ENCODE results near the gene TRPM7. TPM values are rescaled to one million over a fixed set of nuclear protein-coding genes. Genes with fewer than 3 reads are reported as not detected.
"Not testable (repeated sequence)": the region's sequence is repeated elsewhere in the genome, so short reads cannot be mapped to it uniquely, and the experiment has no call there.

The TRPM7 gene
- total RNA-seq, 1 donor from 2014 or later: 39.4 TPM

DNA sequence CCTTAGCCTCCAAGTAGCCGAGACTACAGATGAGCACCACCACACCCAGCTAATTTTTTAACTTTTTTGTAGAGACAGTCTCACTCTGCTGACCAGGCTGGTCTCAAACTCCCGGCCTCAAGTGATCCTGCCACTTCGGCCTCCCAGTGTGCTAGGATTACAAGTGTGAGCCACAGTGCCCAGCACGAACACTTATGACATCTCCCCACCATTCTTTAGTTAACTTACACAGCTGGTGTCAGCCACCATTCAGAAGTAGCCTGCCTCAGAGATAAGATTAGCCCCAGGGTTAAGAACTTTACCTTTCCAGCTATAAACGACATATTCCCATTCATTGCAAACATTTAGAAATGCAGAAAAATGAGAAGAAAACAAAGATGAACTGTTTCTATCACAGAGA, 58.2 kb downstream of the TRPM7 start:
- DNase-seq: no peak
- Mint-ChIP-seq H3K36me3 (ENCODE audit: low read depth) (peaks cover 43% of the 10 kb centered on the region), H3K27me3 (no peaks in the 10 kb centered on the region), H3K4me3 (no peak overlapping the region), H3K27ac (no peak overlapping the region), H3K4me1 (peaks cover 10% of the 10 kb centered on the region), H3K9me3 (no peaks in the 10 kb centered on the region)
- intact Hi-C loops (cut with micrococcal nuclease): no loop called here

DNA sequence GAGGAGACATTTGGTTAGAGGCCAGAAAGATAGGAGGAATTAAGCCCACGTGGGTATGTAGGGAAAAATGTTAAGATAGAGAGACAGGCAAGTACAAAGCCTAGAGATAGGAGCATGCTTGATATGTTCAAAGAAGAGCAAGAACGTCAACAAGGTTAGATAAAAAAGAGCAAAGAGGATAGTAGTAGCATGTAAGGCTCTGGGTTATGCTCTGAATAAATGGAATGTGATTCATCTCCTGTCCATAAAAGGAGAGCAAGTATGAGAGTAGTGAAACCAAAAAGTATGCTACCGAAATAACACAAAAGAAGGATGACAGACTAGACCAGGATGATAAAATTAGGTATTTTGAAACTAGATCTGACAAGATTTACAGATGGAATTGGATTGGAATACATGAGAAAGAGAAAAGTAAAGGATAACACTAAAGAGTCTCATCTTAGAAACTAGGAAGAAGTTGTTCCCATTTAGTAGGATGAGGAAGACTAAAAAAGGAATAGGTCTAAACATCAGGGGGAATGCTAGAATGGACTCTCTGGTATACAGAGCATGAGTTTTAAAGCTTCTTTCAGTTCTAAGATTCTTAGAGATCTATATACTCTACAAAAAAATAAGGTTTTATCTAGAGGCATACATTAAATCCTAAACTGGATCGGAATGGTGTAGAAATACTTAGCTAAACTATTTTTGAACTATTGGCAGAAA, 59.1 kb downstream of the TRPM7 start:
- Mint-ChIP-seq H3K4me1 (peaks cover 9% of the 10 kb centered on the region), H3K36me3 (ENCODE audit: low read depth) (peaks cover 42% of the 10 kb centered on the region), H3K27ac (peak overlapping the region; percentile 34), H3K27me3 (no peaks in the 10 kb centered on the region), H3K9me3 (no peaks in the 10 kb centered on the region), H3K4me3 (no peak overlapping the region)
- no peak for DNase-seq
- intact Hi-C loops (cut with micrococcal nuclease): no loop called here

DNA sequence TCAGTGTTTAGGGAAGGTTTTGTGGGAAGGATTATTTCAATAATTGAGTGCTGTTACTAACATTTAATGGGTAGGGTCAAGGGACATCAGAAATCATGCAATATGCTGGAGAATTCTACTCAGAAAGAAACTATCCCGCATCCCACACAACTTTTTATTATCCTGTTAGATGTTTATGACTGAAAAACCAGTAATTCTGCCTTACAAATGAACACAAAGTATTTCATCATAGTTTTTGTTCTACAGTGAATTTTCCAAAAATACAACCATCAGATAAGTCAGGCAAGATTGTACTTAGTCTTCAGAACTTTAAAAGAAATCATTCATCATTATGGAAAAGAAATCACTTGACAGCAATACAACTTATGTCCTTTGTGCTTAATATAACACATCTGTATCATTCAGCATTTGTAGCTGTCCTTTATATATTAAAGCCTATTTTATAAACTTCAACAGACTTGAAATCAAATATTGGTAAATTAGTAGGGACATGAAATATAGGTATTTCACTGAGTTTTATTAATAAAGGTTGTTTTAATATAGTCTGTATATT, 61.9 kb downstream of the TRPM7 start:
- H3K27ac Mint-ChIP-seq: no peak overlapping the region

DNA sequence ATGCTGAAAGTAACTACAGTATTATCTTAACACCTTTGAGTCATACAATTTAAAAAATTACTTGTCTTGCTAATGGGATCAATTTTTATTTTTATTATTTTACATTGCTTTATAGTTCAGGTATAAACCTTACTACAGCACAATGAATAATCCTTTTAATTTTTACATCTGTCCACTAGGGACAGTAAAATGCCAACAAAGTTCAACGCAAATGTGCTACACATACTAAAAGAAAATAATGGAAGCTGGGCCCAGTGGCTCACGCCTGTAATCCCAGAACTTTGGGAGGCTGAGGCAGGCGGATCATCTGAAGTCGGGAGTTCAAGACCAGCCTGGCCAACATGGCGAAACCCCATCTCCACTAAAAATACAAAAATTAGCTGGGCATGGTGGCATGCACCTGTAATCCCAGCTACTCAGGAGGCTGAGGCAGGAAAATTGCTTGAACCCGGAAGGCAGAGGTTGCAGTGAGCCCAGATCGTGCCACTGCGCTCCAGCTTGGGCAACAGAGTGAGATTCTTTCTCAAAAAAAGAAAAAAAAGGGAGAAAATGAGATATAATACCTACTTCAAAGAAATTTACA, 64.1 kb downstream of the TRPM7 start:
- H3K9me3 Mint-ChIP-seq; H3K4me1 Mint-ChIP-seq; H3K27ac Mint-ChIP-seq; H3K27me3 Mint-ChIP-seq; DNase-seq; H3K4me3 Mint-ChIP-seq; intact Hi-C loops (cut with micrococcal nuclease): not testable (repeated sequence)
- H3K36me3 Mint-ChIP-seq (ENCODE audit: low read depth): peaks cover 41% of the 10 kb centered on the region

More for the DNA sequence above, 61.9 kb downstream of the TRPM7 start:
- Mint-ChIP-seq H3K36me3 (ENCODE audit: low read depth) (peaks cover 48% of the 10 kb centered on the region), H3K9me3 (no peaks in the 10 kb centered on the region), H3K4me1 (peaks cover 9% of the 10 kb centered on the region), H3K4me3 (no peak overlapping the region), H3K27me3 (no peaks in the 10 kb centered on the region)
- intact Hi-C loops (cut with micrococcal nuclease): no loop called here
- no peak for DNase-seq

DNA sequence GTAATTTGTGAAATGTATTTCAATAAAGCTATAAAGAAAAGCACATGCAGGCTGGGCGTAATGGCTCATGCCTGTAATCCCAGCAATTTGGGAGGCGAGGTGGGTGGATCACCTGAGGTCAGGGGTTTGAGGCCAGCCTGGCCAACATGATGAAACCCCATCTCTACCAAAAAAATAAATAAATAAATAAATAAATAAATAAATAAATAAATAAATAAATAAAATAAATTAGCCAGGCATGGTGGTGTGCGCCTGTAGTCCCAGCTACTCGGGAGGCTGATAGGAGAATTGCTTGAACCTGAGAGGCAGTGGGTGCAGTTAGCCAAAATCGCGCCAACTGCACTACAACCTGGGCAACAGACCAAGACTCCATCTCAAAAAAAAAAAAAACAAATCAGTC, 69.6 kb downstream of the TRPM7 start:
- H3K9me3 Mint-ChIP-seq; H3K4me3 Mint-ChIP-seq; H3K27ac Mint-ChIP-seq; H3K27me3 Mint-ChIP-seq; DNase-seq; intact Hi-C loops (cut with micrococcal nuclease); H3K4me1 Mint-ChIP-seq: not testable (repeated sequence)
- H3K36me3 Mint-ChIP-seq (ENCODE audit: low read depth): peaks cover 32% of the 10 kb centered on the region

DNA sequence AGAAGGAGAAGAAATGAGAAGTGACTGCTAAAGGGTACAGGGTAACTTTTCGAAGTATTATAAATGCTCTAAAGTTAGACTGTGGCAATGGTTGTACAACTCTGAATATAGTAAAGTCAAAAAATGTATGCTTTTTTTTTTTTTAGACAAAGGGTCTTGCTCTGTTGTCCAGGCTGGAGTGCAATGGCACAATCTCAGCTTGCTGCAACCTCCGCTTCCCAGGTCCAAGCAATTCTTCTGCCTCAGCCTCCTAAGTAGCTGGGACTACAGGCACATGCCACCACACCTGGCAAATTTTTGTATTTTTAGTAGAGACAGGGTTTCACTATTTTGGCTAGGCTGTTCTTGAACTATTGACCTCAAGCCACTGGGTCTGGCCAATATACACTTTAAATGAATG, 70.0 kb downstream of the TRPM7 start:
- peaks cover 32% of the 10 kb centered on the region for H3K36me3 Mint-ChIP-seq (ENCODE audit: low read depth)
- H3K27me3 Mint-ChIP-seq; H3K9me3 Mint-ChIP-seq; H3K4me3 Mint-ChIP-seq; DNase-seq; H3K27ac Mint-ChIP-seq; H3K4me1 Mint-ChIP-seq; intact Hi-C loops (cut with micrococcal nuclease): not testable (repeated sequence)

DNA sequence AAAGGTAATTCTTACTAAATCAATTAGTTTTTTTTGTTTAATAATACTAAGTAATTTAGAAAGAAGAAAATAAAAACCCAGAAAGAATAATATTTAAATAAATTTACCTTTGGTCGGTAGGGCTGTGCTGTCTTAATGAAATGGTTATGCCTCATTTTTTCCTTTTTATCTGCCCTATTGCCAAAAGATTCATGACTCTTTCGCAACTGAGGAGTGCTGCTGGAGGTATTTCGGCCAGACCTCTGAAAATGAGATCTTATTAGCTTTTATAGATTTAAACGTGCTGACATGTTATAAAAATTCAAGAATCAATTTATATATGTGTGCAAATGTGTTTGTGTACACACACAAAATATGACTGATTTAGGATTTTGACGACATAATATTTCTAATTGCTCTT, 73.0 kb downstream of the TRPM7 start:
- Mint-ChIP-seq H3K9me3 (no peaks in the 10 kb centered on the region), H3K27ac (no peak overlapping the region), H3K27me3 (no peaks in the 10 kb centered on the region), H3K4me1 (no peaks in the 10 kb centered on the region), H3K36me3 (ENCODE audit: low read depth) (peaks cover 41% of the 10 kb centered on the region), H3K4me3 (no peak overlapping the region)
- DNase-seq: no peak
- intact Hi-C loops (cut with micrococcal nuclease): no loop called here

DNA sequence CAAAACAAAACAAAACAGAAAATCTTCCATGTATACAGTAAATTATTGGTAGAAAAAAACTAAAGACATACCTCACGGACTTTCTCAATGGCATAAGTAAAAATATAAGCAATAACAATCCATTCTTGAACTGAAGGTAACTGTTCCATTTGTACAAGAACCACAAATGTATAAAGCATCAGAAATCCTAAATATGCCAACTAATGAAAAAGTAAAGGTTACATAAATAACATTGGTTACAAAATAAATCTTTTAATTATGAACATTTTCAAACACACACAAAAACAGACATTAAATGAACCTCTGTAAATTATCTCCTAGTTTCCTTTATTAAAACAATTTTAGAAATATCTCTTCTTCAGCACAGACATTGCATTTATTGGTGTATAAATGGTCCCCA, 79.5 kb downstream of the TRPM7 start:
- intact Hi-C loops (cut with micrococcal nuclease): no loop called here
- H3K4me1 Mint-ChIP-seq: no peaks in the 10 kb centered on the region
- no peak for DNase-seq
- no peaks in the 10 kb centered on the region for H3K27me3 Mint-ChIP-seq
- H3K27ac Mint-ChIP-seq: no peak overlapping the region
- peaks cover 5% of the 10 kb centered on the region for H3K9me3 Mint-ChIP-seq
- peaks cover 65% of the 10 kb centered on the region for H3K36me3 Mint-ChIP-seq (ENCODE audit: low read depth)
- no peak overlapping the region for H3K4me3 Mint-ChIP-seq

DNA sequence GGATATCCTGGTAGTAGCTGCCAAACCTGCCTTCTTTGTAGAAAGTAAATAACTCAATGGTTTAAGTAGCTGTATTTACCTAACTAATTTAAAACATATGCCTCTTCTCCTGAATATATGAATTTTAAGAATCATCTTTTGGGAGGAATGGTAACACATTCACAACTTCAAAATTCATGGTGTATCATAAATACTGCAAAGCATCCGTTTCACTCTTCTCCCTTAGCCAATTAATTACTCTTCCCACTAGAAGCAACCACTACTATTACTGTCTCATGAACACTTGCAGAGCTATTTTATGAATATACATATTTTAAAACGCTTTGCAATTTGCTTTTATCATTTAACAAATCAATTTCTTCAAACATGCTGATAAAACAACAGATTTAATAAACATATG, 81.1 kb downstream of the TRPM7 start:
- Mint-ChIP-seq H3K36me3 (ENCODE audit: low read depth) (peaks cover 54% of the 10 kb centered on the region), H3K27ac (no peak overlapping the region), H3K4me1 (no peaks in the 10 kb centered on the region), H3K9me3 (peaks cover 5% of the 10 kb centered on the region), H3K27me3 (no peaks in the 10 kb centered on the region), H3K4me3 (no peak overlapping the region)
- intact Hi-C loops (cut with micrococcal nuclease): no loop called here
- DNase-seq: no peak

DNA sequence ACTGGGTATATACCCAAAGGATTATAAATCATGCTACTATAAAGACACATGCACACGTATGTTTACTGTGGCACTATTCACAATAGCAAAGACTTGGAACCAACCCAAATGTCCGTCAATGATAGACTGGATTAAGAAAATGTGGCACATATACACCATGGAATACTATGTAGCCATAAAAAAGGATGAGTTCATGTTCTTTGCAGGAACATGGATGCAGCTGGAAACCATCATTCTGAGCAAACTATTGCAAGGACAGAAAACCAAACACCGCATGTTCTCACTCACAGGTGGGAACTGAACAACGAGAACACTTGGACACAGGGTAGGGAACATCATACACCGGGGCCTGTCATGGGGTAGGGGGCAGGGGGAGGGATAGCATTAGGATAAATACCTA, 84.6 kb downstream of the TRPM7 start:
- intact Hi-C loops (cut with micrococcal nuclease); H3K9me3 Mint-ChIP-seq; DNase-seq; H3K27me3 Mint-ChIP-seq; H3K4me3 Mint-ChIP-seq; H3K27ac Mint-ChIP-seq; H3K4me1 Mint-ChIP-seq: not testable (repeated sequence)
- peaks cover 58% of the 10 kb centered on the region for H3K36me3 Mint-ChIP-seq (ENCODE audit: low read depth)

DNA sequence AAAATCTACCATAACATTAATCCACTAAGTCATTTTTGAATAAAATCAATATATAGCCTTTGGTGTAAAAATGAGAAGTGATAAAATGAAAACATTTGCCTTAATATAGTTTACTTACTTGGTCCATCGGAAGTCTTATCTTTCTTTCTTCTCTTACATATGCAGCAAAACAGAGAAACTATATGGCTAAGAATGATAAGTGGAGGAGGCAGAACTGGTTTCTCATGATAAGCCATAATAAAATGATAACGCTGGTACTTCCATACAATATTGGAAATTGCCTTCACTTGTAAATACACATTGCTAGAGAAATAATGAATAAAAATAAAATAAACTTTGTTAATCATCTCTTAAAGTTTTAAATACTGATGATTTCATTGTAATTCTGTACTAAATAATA, 92.3 kb downstream of the TRPM7 start:
- H3K9me3 Mint-ChIP-seq: no peaks in the 10 kb centered on the region
- H3K4me1 Mint-ChIP-seq: peaks cover 2% of the 10 kb centered on the region
- peaks cover 44% of the 10 kb centered on the region for H3K36me3 Mint-ChIP-seq (ENCODE audit: low read depth)
- H3K27me3 Mint-ChIP-seq: no peaks in the 10 kb centered on the region
- H3K4me3 Mint-ChIP-seq: no peak overlapping the region
- intact Hi-C loops (cut with micrococcal nuclease): no loop called here
- DNase-seq: no peak
- H3K27ac Mint-ChIP-seq: no peak overlapping the region

DNA sequence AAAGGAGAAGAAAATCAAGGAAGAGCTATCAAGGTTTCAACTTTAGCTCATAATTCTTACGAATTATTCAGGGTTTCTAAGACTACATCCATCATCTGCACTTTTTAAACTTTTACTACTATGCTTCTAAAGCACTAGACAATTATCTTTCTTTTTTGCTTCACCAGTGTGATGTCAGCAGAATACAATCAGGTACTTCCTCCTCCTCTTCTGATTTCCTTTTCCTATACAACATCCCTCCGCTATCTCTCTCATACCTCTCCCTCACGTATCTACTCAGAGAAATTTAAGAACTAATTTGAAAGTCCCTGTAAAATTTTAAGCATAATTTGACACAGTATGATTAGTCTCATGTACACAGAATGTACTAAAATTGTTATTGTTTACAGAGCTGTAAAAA, 92.8 kb downstream of the TRPM7 start:
- Mint-ChIP-seq H3K27me3 (no peaks in the 10 kb centered on the region), H3K36me3 (ENCODE audit: low read depth) (peaks cover 44% of the 10 kb centered on the region), H3K27ac (peak overlapping the region; percentile 39), H3K4me3 (no peak overlapping the region), H3K4me1 (peaks cover 2% of the 10 kb centered on the region), H3K9me3 (no peaks in the 10 kb centered on the region)
- DNase-seq: no peak
- intact Hi-C loops (cut with micrococcal nuclease): no loop called here

DNA sequence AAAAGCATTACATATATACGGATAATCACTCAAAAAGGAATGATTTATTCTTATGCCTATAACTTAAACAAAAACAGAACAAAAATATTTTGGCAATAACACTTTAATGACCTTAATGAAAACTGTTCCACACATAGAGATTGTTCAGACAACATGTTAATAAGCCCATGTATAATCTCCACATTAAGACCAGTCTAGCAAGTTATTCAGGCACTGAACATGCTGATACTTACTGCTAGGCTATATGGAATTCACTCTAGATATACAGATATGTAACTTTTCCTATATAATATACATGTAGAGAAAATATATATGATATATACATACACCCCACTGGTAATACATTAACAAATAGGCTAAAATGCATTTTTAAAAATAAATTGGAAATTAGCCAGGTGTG, 96.3 kb downstream of the TRPM7 start:
- peaks cover 43% of the 10 kb centered on the region for H3K36me3 Mint-ChIP-seq (ENCODE audit: low read depth)
- H3K9me3 Mint-ChIP-seq: no peaks in the 10 kb centered on the region
- no peak overlapping the region for H3K4me3 Mint-ChIP-seq
- peaks cover 2% of the 10 kb centered on the region for H3K4me1 Mint-ChIP-seq
- no peak for DNase-seq
- intact Hi-C loops (cut with micrococcal nuclease): no loop called here
- H3K27me3 Mint-ChIP-seq: no peaks in the 10 kb centered on the region
- no peak overlapping the region for H3K27ac Mint-ChIP-seq

DNA sequence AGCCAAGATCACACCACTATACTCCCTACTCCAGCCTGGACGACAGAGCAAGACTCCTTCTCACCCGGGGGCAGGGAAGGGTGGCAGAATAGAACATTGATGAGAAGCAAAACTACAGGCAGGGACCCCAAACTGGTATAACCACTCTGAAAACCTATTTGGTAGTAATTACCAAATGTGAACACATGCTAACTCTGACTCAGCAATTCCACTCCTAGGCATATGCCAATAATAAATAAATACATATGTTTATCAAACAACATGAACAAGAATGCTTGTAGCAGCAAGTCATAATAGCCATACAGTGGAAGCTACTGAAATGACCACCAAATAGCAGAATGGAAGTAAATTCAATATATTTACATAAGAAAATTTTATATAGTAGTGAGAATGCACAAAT, 109.1 kb downstream of the TRPM7 start:
- Mint-ChIP-seq H3K27ac (no peak overlapping the region), H3K27me3 (no peaks in the 10 kb centered on the region), H3K9me3 (no peaks in the 10 kb centered on the region), H3K4me3 (no peak overlapping the region), H3K4me1 (peaks cover 2% of the 10 kb centered on the region), H3K36me3 (ENCODE audit: low read depth) (peaks cover 54% of the 10 kb centered on the region)
- intact Hi-C loops (cut with micrococcal nuclease): no loop called here
- no peak for DNase-seq

DNA sequence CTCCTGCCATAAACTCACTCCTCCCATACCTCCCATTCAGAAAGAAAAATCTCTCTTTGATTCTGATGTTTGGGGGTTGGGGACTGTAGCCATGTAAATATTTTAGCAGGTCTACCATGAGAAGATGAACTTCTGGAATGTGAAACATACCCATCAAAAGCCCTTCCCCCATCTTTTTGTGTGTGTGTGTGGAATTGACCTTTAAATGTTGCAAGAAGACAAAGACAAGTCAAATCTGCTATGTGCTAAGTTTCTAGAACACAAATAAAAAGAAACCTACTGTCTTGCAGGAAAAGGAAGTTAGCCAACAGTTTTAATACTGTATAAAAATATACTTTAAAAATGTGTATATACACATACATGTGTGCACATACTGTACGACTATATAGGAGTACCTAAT, 110.4 kb downstream of the TRPM7 start:
- Mint-ChIP-seq H3K4me1 (peaks cover 2% of the 10 kb centered on the region), H3K27me3 (no peaks in the 10 kb centered on the region), H3K36me3 (ENCODE audit: low read depth) (peaks cover 53% of the 10 kb centered on the region), H3K4me3 (no peak overlapping the region), H3K27ac (no peak overlapping the region), H3K9me3 (no peaks in the 10 kb centered on the region)
- DNase-seq: no peak
- intact Hi-C loops (cut with micrococcal nuclease): no loop called here

Data from activated CD4-positive, alpha-beta T cell treated with anti-CD3 and anti-CD28 coated beads, Interleukin-2, amount 10 ng/mL, durations not matched to agents 24 days and 14 days (primary cell).